ENCODE measurements around the gene PKNOX2. TPM values are rescaled to one million over a fixed set of nuclear protein-coding genes. Genes with fewer than 3 reads are reported as not detected.

PKNOX2 gene
- total RNA-seq, 1 experiment from 2014 or later, result 3.7 TPM

GRCh38 chr11:125285844-125286243 lies 121.3 kb downstream of the PKNOX2 start:
- H3K27ac Mint-ChIP-seq, result no peak overlapping the region
- DNase-seq (ENCODE audit: low spot score), result no peak
- peaks cover 22% of the 10 kb centered on the region for H3K4me1 Mint-ChIP-seq
- ATAC-seq, result no peak
- H3K4me3 Mint-ChIP-seq, result no peak overlapping the region
- TF ChIP-seq SOX15 (CRISPR knock-in tag; IDR thresholded peaks at IDR 0.05), result no peak
- no peak for TF ChIP-seq ELF4 (CRISPR knock-in tag; IDR thresholded peaks at IDR 0.05; ENCODE audit: low read depth)
- no peak for TF ChIP-seq MXD4 (CRISPR knock-in tag; IDR thresholded peaks at IDR 0.05; ENCODE audit: borderline replicate concordance)
- no peak for TF ChIP-seq FOXK1 (CRISPR knock-in tag; IDR thresholded peaks at IDR 0.05)
- TF ChIP-seq GTF2I (CRISPR knock-in tag; conservative IDR thresholded peaks at IDR 0.05), result no peak
- TF ChIP-seq ZNF416 (CRISPR knock-in tag; IDR thresholded peaks at IDR 0.05), result no peak
- no peak for TF ChIP-seq NR2C2 (CRISPR knock-in tag; IDR thresholded peaks at IDR 0.05)
- TF ChIP-seq TEAD1 (CRISPR knock-in tag; IDR thresholded peaks at IDR 0.05), result no peak
- TF ChIP-seq STAT6 (CRISPR knock-in tag; conservative IDR thresholded peaks at IDR 0.05; ENCODE audit: low read depth), result no peak
- no peak for TF ChIP-seq SMAD4 (CRISPR knock-in tag; IDR thresholded peaks at IDR 0.05)
- TF ChIP-seq ATF3 (CRISPR knock-in tag; conservative IDR thresholded peaks at IDR 0.05), result no peak
- TF ChIP-seq TP53 (CRISPR knock-in tag; IDR thresholded peaks at IDR 0.05), result no peak
- no peak for TF ChIP-seq NR3C1 (CRISPR knock-in tag; conservative IDR thresholded peaks at IDR 0.05; ENCODE audit: low read depth)
- TF ChIP-seq HMGXB4 (CRISPR knock-in tag; IDR thresholded peaks at IDR 0.05), result no peak
- TF ChIP-seq ZSCAN18 (CRISPR knock-in tag; IDR thresholded peaks at IDR 0.05), result no peak
- TF ChIP-seq MYBL2 (CRISPR knock-in tag; IDR thresholded peaks at IDR 0.05), result no peak
- no peak for TF ChIP-seq AFF4 (CRISPR knock-in tag; IDR thresholded peaks at IDR 0.05; ENCODE audit: borderline replicate concordance)
- TF ChIP-seq TCF7 (CRISPR knock-in tag; IDR thresholded peaks at IDR 0.05; ENCODE audit: low read depth), result no peak
- no peak for TF ChIP-seq ETV6 (CRISPR knock-in tag; IDR thresholded peaks at IDR 0.05)
- CTCF ChIA-PET, result interaction anchor here (1.0 to 4.1 kb wide), 4 partner anchors 22 to 162 kb away, joined by 3 to 16 read pairs (median 4); no protein-coding TSS in a partner anchor
- no peaks in the 10 kb centered on the region for H3K36me3 Mint-ChIP-seq
- POLR2A ChIA-PET, result no interaction called here
- H3K9me3 Mint-ChIP-seq, result no peaks in the 10 kb centered on the region
- H3K27me3 Mint-ChIP-seq (ENCODE audit: low read depth), result peaks cover 2% of the 10 kb centered on the region; the same call in 1 of the 2 replicates

Data from WTC11 (cell line).